Measurements from ENCODE around the gene OR10A3. TPM values are rescaled to one million over a fixed set of nuclear protein-coding genes. Genes with fewer than 3 reads are reported as not detected.

Gene OR10A3
- total and polyA plus RNA-seq, 2 of the 8 experiments (the other 6 are each of a cell fraction or from before 2014, with no cell fraction given), result not detected

DNA sequence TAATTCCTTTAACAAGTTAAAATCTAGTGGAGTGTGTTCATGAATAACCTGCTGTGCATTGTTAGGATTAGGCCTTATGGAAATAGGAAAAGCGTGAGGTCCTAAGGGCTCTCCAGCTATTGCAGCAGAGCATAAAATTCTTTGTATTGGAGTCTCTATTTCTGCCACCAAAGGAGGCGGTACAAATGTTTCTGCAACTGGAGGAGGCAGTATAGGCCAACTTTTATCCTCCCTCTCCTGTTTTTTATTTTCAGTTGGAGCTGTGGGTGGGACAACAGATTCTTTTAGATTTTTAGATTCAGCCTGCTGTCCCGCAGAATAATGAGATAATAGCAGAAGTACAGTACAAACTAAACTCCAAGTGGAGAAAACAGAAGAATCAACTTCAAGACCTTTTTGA is 36.6 kb downstream of the OR10A3 start:
- no peaks in the 10 kb centered on the region for H4K20me1 ChIP-seq (replicated peaks in 1 of 2; ENCODE audit: control insufficient read depth in 1 of 2, insufficient read depth in 2 of 2, low read length in 2 of 2)
- no peaks in the 10 kb centered on the region for H3K23me2 ChIP-seq (ENCODE audit: low read depth, low read length)
- H3K4me1 ChIP-seq (replicated peaks in 1 of 4; ENCODE audit: control insufficient read depth in 3 of 4, insufficient read depth in 4 of 4, low read length in 3 of 4), result peaks cover 6 to 21% (median 16%) of the 10 kb centered on the region in 4 experiments
- POLR2A ChIA-PET (ENCODE audit: partially characterized antibody), result interaction anchor here (0.9 to 5.5 kb wide), 11 partner anchors 38 to 102 kb away, joined by 3 to 58 read pairs (median 6); partner anchors contain the start of gene EIF3F
- peak overlapping the region in 2 of 4 experiments; percentile 25 to 30; a peak in 1 of 8 replicates for H3K4me3 ChIP-seq (ENCODE audit: extremely low read depth in 1 of 4, insufficient read depth in 2 of 4, low read depth in 3 of 4, low read length in 4 of 4)
- H3K14ac ChIP-seq (ENCODE audit: insufficient read length), result no peak overlapping the region
- H3K79me1 ChIP-seq (ENCODE audit: low read depth, low read length), result no peaks in the 10 kb centered on the region
- H3K23ac ChIP-seq (ENCODE audit: insufficient read length), result no peak overlapping the region
- H3K56ac ChIP-seq (replicated peaks; ENCODE audit: insufficient read length, low read depth, low read length), result no peak overlapping the region
- H3K4ac ChIP-seq (replicated peaks; ENCODE audit: insufficient read length, low read depth, low read length), result no peak overlapping the region
- no peaks in the 10 kb centered on the region for H3K9me3 ChIP-seq (ENCODE audit: insufficient read depth in 2 of 2, low read depth in 1 of 2, low read length in 1 of 2)
- no peak overlapping the region; a peak in 1 of 7 replicates for H3K9ac ChIP-seq (replicated peaks in 1 of 4; ENCODE audit: extremely low read depth in 1 of 4, low read depth in 3 of 4, low read length in 3 of 4)
- CTCF ChIA-PET (ENCODE audit: partially characterized antibody), result interaction anchor here (0.6 to 7.3 kb wide), 29 partner anchors 12 to 881 kb away, joined by 3 to 127 read pairs (median 4); partner anchors contain the start of gene EIF3F
- H2AFZ ChIP-seq (ENCODE audit: low read length), result no peak overlapping the region
- no peak overlapping the region for H2BK15ac ChIP-seq (ENCODE audit: low read length)
- H4K8ac ChIP-seq (ENCODE audit: extremely low read depth, insufficient read depth, low read length), result no peak overlapping the region
- H2BK5ac ChIP-seq (ENCODE audit: low read depth, low read length), result no peak overlapping the region
- no peak overlapping the region for H3K18ac ChIP-seq (ENCODE audit: extremely low read depth, low read length)
- H3K4me2 ChIP-seq (ENCODE audit: insufficient read depth in 1 of 2, low read depth in 2 of 2, low read length in 2 of 2), result peak overlapping the region; percentile 38 to 84; a peak in 2 of 4 replicates
- H2BK120ac ChIP-seq (replicated peaks; ENCODE audit: low read depth, low read length), result no peak overlapping the region
- no peak overlapping the region for H3K27ac ChIP-seq (ENCODE audit: low read depth, low read length)
- 33% methylated on average over 3 of the region's 3 CpGs; no CpG with 5 or more reads in 1 of the 2 experiments for WGBS, 2 experiments (ENCODE audit: extremely low coverage in 1 of 2, insufficient coverage in 1 of 2, insufficient read length in 1 of 2, insufficient replicate concordance in 2 of 2, low coverage in 1 of 2, low lambda C conversion rate in 2 of 2, missing lambda C conversion rate in 1 of 2)
- H2AK5ac ChIP-seq (ENCODE audit: low read depth, low read length), result no peak overlapping the region
- no peak for FAIRE-seq
- H2BK20ac ChIP-seq (ENCODE audit: low read length), result no peak overlapping the region
- no peaks in the 10 kb centered on the region for H3K79me2 ChIP-seq (ENCODE audit: control insufficient read depth in 1 of 2, insufficient read depth in 2 of 2, low read length in 2 of 2)
- DNase-seq (ENCODE audit: low read depth in 1 of 2, low spot score in 2 of 2), result no peak
- H2BK12ac ChIP-seq (ENCODE audit: low read depth, low read length), result 0 out of 2 replicates have a peak overlapping the region, but pooled peaks have one; percentile 94
- peaks cover 0 to 8% (median 2%) of the 10 kb centered on the region in 4 experiments; a peak in 2 of 8 replicates for H3K36me3 ChIP-seq (ENCODE audit: control insufficient read depth in 2 of 4, insufficient read depth in 4 of 4, low read length in 3 of 4)
- no peak overlapping the region for H4K5ac ChIP-seq (ENCODE audit: insufficient read length, low read depth, low read length)
- no peaks in the 10 kb centered on the region for H3K27me3 ChIP-seq (replicated peaks in 1 of 4; ENCODE audit: control insufficient read depth in 3 of 4, extremely low read depth in 1 of 4, insufficient read depth in 3 of 4, low read length in 3 of 4)
- no peak overlapping the region for H4K91ac ChIP-seq (replicated peaks; ENCODE audit: insufficient read length, low read length)
- TF ChIP-seq, protein P1, sequence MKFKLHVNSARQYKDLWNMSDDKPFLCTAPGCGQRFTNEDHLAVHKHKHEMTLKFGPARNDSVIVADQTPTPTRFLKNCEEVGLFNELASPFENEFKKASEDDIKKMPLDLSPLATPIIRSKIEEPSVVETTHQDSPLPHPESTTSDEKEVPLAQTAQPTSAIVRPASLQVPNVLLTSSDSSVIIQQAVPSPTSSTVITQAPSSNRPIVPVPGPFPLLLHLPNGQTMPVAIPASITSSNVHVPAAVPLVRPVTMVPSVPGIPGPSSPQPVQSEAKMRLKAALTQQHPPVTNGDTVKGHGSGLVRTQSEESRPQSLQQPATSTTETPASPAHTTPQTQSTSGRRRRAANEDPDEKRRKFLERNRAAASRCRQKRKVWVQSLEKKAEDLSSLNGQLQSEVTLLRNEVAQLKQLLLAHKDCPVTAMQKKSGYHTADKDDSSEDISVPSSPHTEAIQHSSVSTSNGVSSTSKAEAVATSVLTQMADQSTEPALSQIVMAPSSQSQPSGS (IDR thresholded peaks at IDR 0.05; ENCODE audit: low read length), result no peak
- TF ChIP-seq PHF8 (conservative IDR thresholded peaks at IDR 0.05; ENCODE audit: low read depth, low read length), result no peak
- TF ChIP-seq EGR1 (IDR thresholded peaks at IDR 0.05; ENCODE audit: borderline replicate concordance, low read depth, low read length), result no peak
- TF ChIP-seq, protein P2, sequence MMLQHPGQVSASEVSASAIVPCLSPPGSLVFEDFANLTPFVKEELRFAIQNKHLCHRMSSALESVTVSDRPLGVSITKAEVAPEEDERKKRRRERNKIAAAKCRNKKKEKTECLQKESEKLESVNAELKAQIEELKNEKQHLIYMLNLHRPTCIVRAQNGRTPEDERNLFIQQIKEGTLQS (IDR thresholded peaks at IDR 0.05; ENCODE audit: insufficient read depth, low read depth, low read length), result no peak
- no peak for TF ChIP-seq CBX8 (IDR thresholded peaks at IDR 0.05; ENCODE audit: borderline replicate concordance, low read depth, low read length)
- no peak for TF ChIP-seq TBP (IDR thresholded peaks at IDR 0.05; ENCODE audit: low read depth, low read length)
- peak; percentile 69 to 73 for TF ChIP-seq RAD21 (IDR thresholded peaks at IDR 0.05 in 1 of 2, conservative IDR thresholded peaks at IDR 0.05 in 1 of 2; ENCODE audit: low read depth in 2 of 2, low read length in 2 of 2)
- no peak for TF ChIP-seq TAF7 (optimal IDR thresholded peaks at IDR 0.05; ENCODE audit: borderline replicate concordance, low read depth, low read length)
- no peak for TF ChIP-seq ASH2L (IDR thresholded peaks at IDR 0.05; ENCODE audit: low read length)
- no peak for TF ChIP-seq EP300 (IDR thresholded peaks at IDR 0.05; ENCODE audit: borderline replicate concordance in 1 of 2, low read depth in 2 of 2, low read length in 2 of 2)

All from H1 (cell line).